H9 (cell line): ENCODE measurements around the gene CHMP2A. TPM values are rescaled to one million over a fixed set of nuclear protein-coding genes. Genes with fewer than 3 reads are reported as not detected.

Source experiments
- DNase-seq: peaks from one replicate; pipeline ENCODE4 v3.0.0-alpha.2; 2017
- H2AFZ ChIP-seq: one replicate; pipeline ENCODE4 v1.6.1; 2013; ENCODE audit warnings: mild to moderate bottlenecking, low read length, control low read depth, moderate library complexity
- H2AK5ac ChIP-seq: 2 replicates; pipeline ENCODE4 v1.6.1; 2013; ENCODE audit warnings: low read length, control low read depth, mixed read lengths; ENCODE audit not compliant: insufficient read length
- H2BK120ac ChIP-seq: one replicate; pipeline ENCODE4 v1.6.1; 2013; ENCODE audit warnings: low read depth, mild to moderate bottlenecking, low read length, control low read depth, inconsistent platforms; ENCODE audit not compliant: poor library complexity, severe bottlenecking
- H2BK12ac ChIP-seq: 2 replicates; pipeline ENCODE4 v1.6.1; 2013; ENCODE audit warnings: low read length, control low read depth, mixed read lengths, low read depth; ENCODE audit not compliant: insufficient read length
- H2BK15ac ChIP-seq: 2 replicates; pipeline ENCODE4 v1.6.1; 2013; ENCODE audit warnings: low read depth, low read length, control low read depth
- H2BK20ac ChIP-seq: one replicate; pipeline ENCODE4 v1.6.1; 2013; ENCODE audit warnings: low read depth, mild to moderate bottlenecking, low read length, control low read depth, inconsistent platforms; ENCODE audit not compliant: poor library complexity, severe bottlenecking
- H2BK5ac ChIP-seq: 2 replicates; pipeline ENCODE4 v1.6.1; 2013; ENCODE audit warnings: low read length, control low read depth, mixed read lengths; ENCODE audit not compliant: insufficient read length
- H3K14ac ChIP-seq: 2 replicates; pipeline ENCODE4 v1.6.1; 2013; ENCODE audit warnings: low read length, control low read depth; ENCODE audit not compliant: insufficient read depth
- H3K18ac ChIP-seq: 2 replicates; pipeline ENCODE4 v1.6.1; 2013; ENCODE audit warnings: low read depth, mild to moderate bottlenecking, mixed read lengths, low read length, control low read depth; ENCODE audit not compliant: insufficient read length
- H3K23ac ChIP-seq: 2 replicates; pipeline ENCODE4 v1.6.1; 2013; ENCODE audit warnings: low read length, control low read depth, mixed read lengths, low read depth; ENCODE audit not compliant: insufficient read length
- H3K23me2 ChIP-seq: 2 replicates; pipeline ENCODE4 v1.6.1; 2013; ENCODE audit warnings: low read depth, mild to moderate bottlenecking, mixed read lengths, low read length, control low read depth; ENCODE audit not compliant: insufficient read length, poor library complexity, severe bottlenecking
- H3K27ac ChIP-seq: 2 replicates; pipeline ENCODE4 v1.5.1; 2013; ENCODE audit warnings: low read length, control low read depth, mixed read lengths, low read depth; ENCODE audit not compliant: insufficient read length
- H3K27me3 ChIP-seq: 2 replicates; pipeline ENCODE4 v1.6.1; 2013; ENCODE audit warnings: low read length, control low read depth, inconsistent platforms; ENCODE audit not compliant: insufficient read depth
- H3K4ac ChIP-seq: 2 replicates; pipeline ENCODE4 v1.6.1; 2013; ENCODE audit warnings: low read depth, mild to moderate bottlenecking, control low read depth, inconsistent platforms, low read length, moderate library complexity
- H3K4me1 ChIP-seq: 2 replicates; pipeline ENCODE4 v1.6.1; 2013; ENCODE audit warnings: low read length, control low read depth, inconsistent platforms; ENCODE audit not compliant: insufficient read depth
- H3K4me2 ChIP-seq: 2 replicates; pipeline ENCODE4 v1.6.1; 2013; ENCODE audit warnings: low read length, control low read depth, mixed read lengths; ENCODE audit not compliant: insufficient read length, insufficient read depth
- H3K56ac ChIP-seq: 2 replicates; pipeline ENCODE4 v1.6.1; 2013; ENCODE audit warnings: low read depth, mild to moderate bottlenecking, mixed read lengths, low read length, control low read depth; ENCODE audit not compliant: insufficient read length
- H3K79me1 ChIP-seq: 2 replicates; pipeline ENCODE4 v1.6.1; 2013; ENCODE audit warnings: low read depth, mild to moderate bottlenecking, moderate library complexity, low read length, control low read depth, inconsistent platforms; ENCODE audit not compliant: insufficient read depth, poor library complexity, severe bottlenecking
- H3K79me2 ChIP-seq: 2 replicates; pipeline ENCODE4 v1.6.1; 2013; ENCODE audit warnings: low read length, control low read depth, inconsistent platforms; ENCODE audit not compliant: insufficient read depth
- H3K9ac ChIP-seq: 2 replicates; pipeline ENCODE4 v1.6.1; 2013; ENCODE audit warnings: low read length, control low read depth, mixed read lengths; ENCODE audit not compliant: insufficient read length; ENCODE audit errors: extremely low read depth
- H3K9me3 ChIP-seq: one replicate; pipeline ENCODE4 v1.6.1; 2013; ENCODE audit warnings: low read depth, low read length, inconsistent platforms; ENCODE audit not compliant: control insufficient read depth
- H3T11ph ChIP-seq: one replicate; pipeline ENCODE4 v1.6.1; 2013; ENCODE audit warnings: mild to moderate bottlenecking, low read length, control low read depth, inconsistent platforms
- H4K20me1 ChIP-seq: one replicate; pipeline ENCODE4 v1.6.1; 2013; ENCODE audit not compliant: control insufficient read depth, insufficient read length, insufficient read depth
- H4K5ac ChIP-seq: 2 replicates; pipeline ENCODE4 v1.6.1; 2013; ENCODE audit warnings: low read depth, mild to moderate bottlenecking, mixed read lengths, low read length, control low read depth; ENCODE audit not compliant: insufficient read length
- H4K8ac ChIP-seq: replicated peaks from 2 replicates; pipeline ENCODE4 v1.6.1; 2013; ENCODE audit warnings: low read length, control low read depth, mixed read lengths, low read depth; ENCODE audit not compliant: insufficient read length
- H4K91ac ChIP-seq: 2 replicates; pipeline ENCODE4 v1.6.1; 2013; ENCODE audit warnings: low read depth, mild to moderate bottlenecking, moderate library complexity, mixed read lengths, low read length, control low read depth; ENCODE audit not compliant: insufficient read length
- H3K27ac Mint-ChIP-seq, 3 experiments: 2 replicates in 2 of 3; 3 replicates in 1 of 3; pipeline ENCODE4 v1.8.0; 2020 to 2021; ENCODE audit warnings: mixed read lengths in 3 of 3, mild to moderate bottlenecking in 1 of 3, moderate library complexity in 1 of 3
- H3K27me3 Mint-ChIP-seq: 2 replicates; pipeline ENCODE4 v1.8.0; 2021; ENCODE audit warnings: low read depth, mild to moderate bottlenecking, moderate library complexity, mixed read lengths
- H3K36me3 Mint-ChIP-seq, 3 experiments: 2 replicates in 2 of 3; 3 replicates in 1 of 3; pipeline ENCODE4 v1.8.0; 2020 to 2021; ENCODE audit warnings: low read depth in 3 of 3, mixed read lengths in 3 of 3; ENCODE audit not compliant: insufficient read depth in 1 of 3
- H3K4me1 Mint-ChIP-seq, 2 experiments: 2 replicates each; pipeline ENCODE4 v1.8.0; 2020; ENCODE audit warnings: mixed read lengths in 2 of 2
- H3K4me3 Mint-ChIP-seq, 2 experiments: 2 replicates in 1 of 2; 3 replicates in 1 of 2; pipeline ENCODE4 v1.8.0; 2020 to 2021; ENCODE audit warnings: mild to moderate bottlenecking in 2 of 2, mixed read lengths in 2 of 2, moderate library complexity in 1 of 2
- H3K9me3 Mint-ChIP-seq, 2 experiments: 2 replicates in 1 of 2; 3 replicates in 1 of 2; pipeline ENCODE4 v1.8.0; 2020; ENCODE audit warnings: mild to moderate bottlenecking in 2 of 2, mixed read lengths in 2 of 2, moderate library complexity in 1 of 2
- WGBS: extraction: QIAGEN DNeasy Blood & Tissue Kit; methylation state at CpG from one replicate; pipeline ENCODE4 v1.1.7; 2013; ENCODE audit warnings: missing lambda C conversion rate, low lambda C conversion rate, mixed read lengths; ENCODE audit not compliant: insufficient read length; ENCODE audit errors: extremely low coverage; 5-methylcytosine and 5-hydroxymethylcytosine counted together
- total RNA-seq: library from RNA; stranded (reverse); gene quantifications from 2 replicates; pipeline ENCODE4 v1.2.1, GENCODE V29; 2021
- TF ChIP-seq, protein P1 (sequence below): fragments of 200-600 bp; sonication (generic); conservative IDR thresholded peaks from 3 replicates; pipeline ENCODE4 v1.8.0; 2021; ENCODE audit warnings: antibody characterized with exemption, mild to moderate bottlenecking

CHMP2A gene
- total RNA-seq, 1 experiment from 2014 or later = 109 TPM

GRCh38 chr19:58544591-58545285 is 10.2 kb downstream of the CHMP2A start:
- Histone ChIP-seq H3K4me2 (peak overlapping the region; percentile 99), H3K4me1 (peaks cover 4% of the 10 kb centered on the region; the same call in 1 of the 2 replicates), H4K8ac (no peak overlapping the region), H3K4ac (no peak overlapping the region), H3K27me3 (peaks cover 4% of the 10 kb centered on the region; the same call in 1 of the 2 replicates), H3K23ac (no peak overlapping the region), H2AK5ac (no peak overlapping the region), H3K18ac (peak overlapping the region; percentile 83), H2AFZ (no peak overlapping the region), H3K79me1 (peaks cover 14% of the 10 kb centered on the region), H2BK120ac (no peak overlapping the region), H3K9me3 (no peaks in the 10 kb centered on the region), H3K9ac (peak overlapping the region; percentile 91), H3K56ac (no peak overlapping the region), H2BK15ac (no peak overlapping the region), H3K79me2 (peaks cover 26% of the 10 kb centered on the region), H2BK5ac (no peak overlapping the region), H3T11ph (no peak overlapping the region), H4K5ac (no peak overlapping the region), H2BK12ac (no peak overlapping the region), H3K27ac (no peak overlapping the region), H4K20me1 (peaks cover 7% of the 10 kb centered on the region), H4K91ac (no peak overlapping the region), H3K14ac (peak overlapping the region; percentile 98), H3K23me2 (peaks cover 11% of the 10 kb centered on the region), H2BK20ac (no peak overlapping the region)
- H3K27me3 Mint-ChIP-seq = peaks cover 29% of the 10 kb centered on the region
- WGBS = no CpG with 5 or more reads among the region's 92 CpGs
- H3K4me1 Mint-ChIP-seq = peaks cover 17 to 18% of the 10 kb centered on the region in 2 experiments
- H3K36me3 Mint-ChIP-seq = peaks cover 44 to 49% (median 48%) of the 10 kb centered on the region in 3 experiments
- peak overlapping the region; percentile 98 to 100 for H3K4me3 Mint-ChIP-seq
- H3K27ac Mint-ChIP-seq = peak overlapping the region; percentile 94 to 96 (median 94)
- TF ChIP-seq, protein P1, sequence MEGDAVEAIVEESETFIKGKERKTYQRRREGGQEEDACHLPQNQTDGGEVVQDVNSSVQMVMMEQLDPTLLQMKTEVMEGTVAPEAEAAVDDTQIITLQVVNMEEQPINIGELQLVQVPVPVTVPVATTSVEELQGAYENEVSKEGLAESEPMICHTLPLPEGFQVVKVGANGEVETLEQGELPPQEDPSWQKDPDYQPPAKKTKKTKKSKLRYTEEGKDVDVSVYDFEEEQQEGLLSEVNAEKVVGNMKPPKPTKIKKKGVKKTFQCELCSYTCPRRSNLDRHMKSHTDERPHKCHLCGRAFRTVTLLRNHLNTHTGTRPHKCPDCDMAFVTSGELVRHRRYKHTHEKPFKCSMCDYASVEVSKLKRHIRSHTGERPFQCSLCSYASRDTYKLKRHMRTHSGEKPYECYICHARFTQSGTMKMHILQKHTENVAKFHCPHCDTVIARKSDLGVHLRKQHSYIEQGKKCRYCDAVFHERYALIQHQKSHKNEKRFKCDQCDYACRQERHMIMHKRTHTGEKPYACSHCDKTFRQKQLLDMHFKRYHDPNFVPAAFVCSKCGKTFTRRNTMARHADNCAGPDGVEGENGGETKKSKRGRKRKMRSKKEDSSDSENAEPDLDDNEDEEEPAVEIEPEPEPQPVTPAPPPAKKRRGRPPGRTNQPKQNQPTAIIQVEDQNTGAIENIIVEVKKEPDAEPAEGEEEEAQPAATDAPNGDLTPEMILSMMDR = no peak
- no peaks in the 10 kb centered on the region; a peak in 1 of 5 replicates for H3K9me3 Mint-ChIP-seq
- peak; percentile 28 for DNase-seq
